HepG2 (cell line): ENCODE results near the gene WWP2. TPM values are rescaled to one million over a fixed set of nuclear protein-coding genes. Genes with fewer than 3 reads are reported as not detected.

ENCODE experiments used
- BHLHE40 ChIP-seq: IDR thresholded peaks from 2 replicates; pipeline ENCODE4 v1.6.1; 2011; ENCODE audit warnings: low read length, improper control_type of control experiment
- FOXA3 ChIP-seq: IDR thresholded peaks from 2 replicates; pipeline ENCODE4 v1.6.1; 2016; ENCODE audit warnings: missing genetic modification reagents, missing compliant biosample characterization
- FOXK1 ChIP-seq: sonication (generic); formaldehyde crosslinking; IDR thresholded peaks from 2 replicates; pipeline ENCODE4 v1.4.0; 2020; ENCODE audit warnings: low read depth, missing genetic modification reagents, borderline replicate concordance
- GATAD1 ChIP-seq: IDR thresholded peaks from 2 replicates; pipeline ENCODE4 v1.6.1; 2016; ENCODE audit warnings: missing genetic modification reagents, missing compliant biosample characterization
- HOXA3 ChIP-seq: sonication (generic); formaldehyde crosslinking; IDR thresholded peaks from 2 replicates; pipeline ENCODE4 v1.5.0; 2020; ENCODE audit warnings: missing genetic modification reagents
- HOXA5 ChIP-seq: sonication (generic); formaldehyde crosslinking; IDR thresholded peaks from 2 replicates; pipeline ENCODE4 v1.4.0; 2020; ENCODE audit warnings: missing genetic modification reagents
- JUND ChIP-seq: sonication (generic); formaldehyde crosslinking; IDR thresholded peaks from 2 replicates; pipeline ENCODE4 v1.8.0; 2022; ENCODE audit warnings: mild to moderate bottlenecking, missing genetic modification reagents
- KDM1A ChIP-seq: IDR thresholded peaks from 2 replicates; pipeline ENCODE4 v1.6.1; 2016; ENCODE audit warnings: missing compliant biosample characterization
- KMT2B ChIP-seq: IDR thresholded peaks from 2 replicates; pipeline ENCODE4 v1.6.1; 2016; ENCODE audit warnings: missing genetic modification reagents, missing compliant biosample characterization
- MAZ ChIP-seq, 2 experiments: sonication (generic) in 1 of 2; formaldehyde crosslinking in 1 of 2; IDR thresholded peaks; 2 replicates each; pipeline versions ENCODE4 v1.5.0 to v1.6.1; 2012 to 2020; ENCODE audit warnings: low read depth in 2 of 2, mild to moderate bottlenecking in 2 of 2, borderline replicate concordance in 1 of 2, improper control_type of control experiment in 1 of 2, low read length in 1 of 2, missing genetic modification reagents in 1 of 2, moderate library complexity in 1 of 2
- POLR2AphosphoS2 ChIP-seq: IDR thresholded peaks from 2 replicates; pipeline ENCODE4 v1.6.1; 2011; ENCODE audit warnings: low read depth, low read length, improper control_type of control experiment
- RBM22 ChIP-seq: fragments of 200-400 bp; formaldehyde crosslinking; optimal IDR thresholded peaks from 2 replicates; pipeline ENCODE3; 2017; ENCODE audit warnings: mild to moderate bottlenecking, low read length, moderate library complexity
- SALL2 ChIP-seq: sonication (generic); formaldehyde crosslinking; IDR thresholded peaks from 2 replicates; pipeline ENCODE4 v1.8.1; 2023; ENCODE audit warnings: mild to moderate bottlenecking, missing genetic modification reagents, inconsistent platforms
- SMC3 ChIP-seq: IDR thresholded peaks from 2 replicates; pipeline ENCODE4 v1.6.1; 2011; ENCODE audit warnings: low read length, improper control_type of control experiment
- TARDBP ChIP-seq: sonication (generic); formaldehyde crosslinking; IDR thresholded peaks from 2 replicates; pipeline ENCODE4 v1.8.0; 2022; ENCODE audit warnings: mild to moderate bottlenecking, missing genetic modification reagents
- TBX2 ChIP-seq: sonication (generic); formaldehyde crosslinking; IDR thresholded peaks from 2 replicates; pipeline ENCODE4 v1.5.0; 2020; ENCODE audit warnings: missing genetic modification reagents, mild to moderate bottlenecking, borderline replicate concordance
- TOE1 ChIP-seq: sonication (generic); formaldehyde crosslinking; IDR thresholded peaks from 2 replicates; pipeline ENCODE4 v1.4.0; 2020; ENCODE audit warnings: mild to moderate bottlenecking, missing genetic modification reagents
- ZBTB21 ChIP-seq: sonication (generic); formaldehyde crosslinking; IDR thresholded peaks from 2 replicates; pipeline ENCODE4 v1.4.0; 2020; ENCODE audit warnings: missing genetic modification reagents
- ZBTB38 ChIP-seq: sonication (generic); formaldehyde crosslinking; IDR thresholded peaks from 2 replicates; pipeline ENCODE4 v1.5.1; 2020; ENCODE audit warnings: mild to moderate bottlenecking, missing genetic modification reagents
- ZFP37 ChIP-seq: sonication (generic); formaldehyde crosslinking; IDR thresholded peaks from 2 replicates; pipeline ENCODE4 v1.4.0; 2020; ENCODE audit warnings: missing genetic modification reagents, borderline replicate concordance
- ZFP62 ChIP-seq: sonication (generic); formaldehyde crosslinking; IDR thresholded peaks from 2 replicates; pipeline ENCODE4 v1.4.0; 2020; ENCODE audit warnings: missing genetic modification reagents
- ZNF205 ChIP-seq: IDR thresholded peaks from 2 replicates; pipeline ENCODE4 v1.6.1; 2018; ENCODE audit warnings: missing biosample characterization, missing genetic modification reagents
- ZNF770 ChIP-seq: sonication (generic); formaldehyde crosslinking; IDR thresholded peaks from 2 replicates; pipeline ENCODE4 v1.5.0; 2020; ENCODE audit warnings: mild to moderate bottlenecking, missing genetic modification reagents
- polyA plus RNA-seq, 8 experiments: library from polyadenylated mRNA; depleted of rRNA in 3 of 8; stranded (reverse) in 7 of 8; unstranded in 1 of 8; fragments of >200 nt; fragmentation: Illumina TruSeq in 4 of 8; extraction: Trizol in 4 of 8; gene quantifications; 2 replicates each; pipeline versions ENCODE4 v1.2.1 to v1.2.3, GENCODE V29; 2011 to 2016; ENCODE audit warnings: low read depth in 4 of 8, missing spikeins in 1 of 8, mixed read lengths in 1 of 8; ENCODE audit not compliant: insufficient read depth in 1 of 8
- total RNA-seq, 5 experiments: library from RNA; depleted of rRNA; stranded (reverse); fragments of >200 nt; fragmentation: Illumina TruSeq; extraction: Trizol; gene quantifications; 2 replicates each; pipeline ENCODE4 v1.2.3, GENCODE V29; 2016; ENCODE audit warnings: low read depth in 1 of 5
- TF ChIP-seq, protein P1 (sequence below): sonication (generic); formaldehyde crosslinking; IDR thresholded peaks from 2 replicates; pipeline ENCODE4 v1.4.0; 2020; ENCODE audit warnings: low read depth, missing genetic modification reagents

WWP2 gene
- total and polyA plus RNA-seq, 2 of the 13 experiments (the other 11 are each of a cell fraction or from before 2014, with no cell fraction given), result 11.4 to 28.2 TPM

DNA sequence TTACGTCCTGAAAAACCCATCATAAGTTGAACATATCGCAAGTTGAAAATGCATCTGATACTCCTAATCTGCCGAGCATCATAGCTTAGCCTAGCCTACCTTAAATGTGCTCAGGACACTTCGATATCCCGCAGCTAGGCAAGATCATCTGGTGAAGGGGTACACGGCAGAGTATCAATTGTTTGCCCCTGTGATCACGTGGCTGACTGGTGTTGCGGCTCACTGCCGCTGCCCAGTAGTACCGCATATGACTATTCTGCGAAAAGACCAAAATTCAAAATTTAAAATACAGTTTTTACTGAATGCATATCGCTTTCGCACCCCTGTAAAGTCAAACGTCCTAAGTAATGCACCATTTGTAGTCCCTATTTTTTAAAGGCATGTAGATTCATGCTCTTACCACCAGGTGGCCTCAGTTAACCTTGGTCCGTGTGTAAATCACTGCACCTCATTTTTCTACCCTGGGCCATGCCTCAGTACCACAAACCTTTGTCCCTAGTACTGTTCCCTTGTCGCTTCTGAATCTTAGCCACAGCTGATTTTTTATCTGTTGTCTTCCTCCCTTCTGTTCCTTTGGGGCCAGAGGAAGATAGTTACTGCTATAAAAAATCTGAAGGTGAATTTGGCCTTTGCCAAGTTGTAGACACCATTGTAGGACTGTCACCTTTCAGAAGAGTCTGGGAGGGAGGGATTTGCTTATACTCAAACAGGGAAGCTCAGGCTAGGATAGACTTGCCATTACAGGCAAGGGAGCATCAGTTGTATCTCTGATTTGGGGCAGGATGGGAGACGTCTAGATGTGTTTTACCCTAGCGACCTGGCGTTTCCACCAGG, 34.4 kb downstream of the WWP2 start (continued):
- TF ChIP-seq KDM1A (CRISPR knock-in tag) (peak; percentile 70; the same call in 1 of the 2 replicates), RBM22 (peak; percentile 31), TARDBP (CRISPR knock-in tag) (0 out of 2 replicates have a peak, but pooled peaks have one; percentile 22), SALL2 (CRISPR knock-in tag) (0 out of 2 replicates have a peak, but pooled peaks have one; percentile 41), ZBTB38 (CRISPR knock-in tag) (peak; percentile 57; the same call in 1 of the 2 replicates), ZFP62 (no peak), FOXK1 (CRISPR knock-in tag) (peak; percentile 23; the same call in 1 of the 2 replicates), BHLHE40 (no peak; the same call in 1 of the 2 replicates), KMT2B (CRISPR knock-in tag) (0 out of 2 replicates have a peak, but pooled peaks have one; percentile 43), GATAD1 (CRISPR knock-in tag) (peak; percentile 40; the same call in 1 of the 2 replicates), TBX2 (CRISPR knock-in tag) (peak; percentile 39; the same call in 1 of the 2 replicates), HOXA5 (0 out of 2 replicates have a peak, but pooled peaks have one; percentile 25), POLR2AphosphoS2 (no peak), ZBTB21 (CRISPR knock-in tag) (peak; percentile 31; the same call in 1 of the 2 replicates), MAZ (IDR thresholded peaks at IDR 0.05; ENCODE audit: borderline replicate concordance, low read depth, low read length) (peak; percentile 12; the same call in 1 of the 2 replicates), MAZ (CRISPR knock-in tag; IDR thresholded peaks at IDR 0.05; ENCODE audit: low read depth) (0 out of 2 replicates have a peak, but pooled peaks have one; percentile 30), ZNF205 (CRISPR knock-in tag) (peak; percentile 58; the same call in 1 of the 2 replicates), TOE1 (CRISPR knock-in tag) (0 out of 2 replicates have a peak, but pooled peaks have one; percentile 35), SMC3 (peak; percentile 99), FOXA3 (peak; percentile 28; the same call in 1 of the 2 replicates), HOXA3 (CRISPR knock-in tag) (no peak), JUND (CRISPR knock-in tag) (peak; percentile 31; the same call in 1 of the 2 replicates), ZNF770 (CRISPR knock-in tag) (0 out of 2 replicates have a peak, but pooled peaks have one; percentile 23), ZFP37 (CRISPR knock-in tag) (0 out of 2 replicates have a peak, but pooled peaks have one; percentile 33)
- TF ChIP-seq, protein P1, sequence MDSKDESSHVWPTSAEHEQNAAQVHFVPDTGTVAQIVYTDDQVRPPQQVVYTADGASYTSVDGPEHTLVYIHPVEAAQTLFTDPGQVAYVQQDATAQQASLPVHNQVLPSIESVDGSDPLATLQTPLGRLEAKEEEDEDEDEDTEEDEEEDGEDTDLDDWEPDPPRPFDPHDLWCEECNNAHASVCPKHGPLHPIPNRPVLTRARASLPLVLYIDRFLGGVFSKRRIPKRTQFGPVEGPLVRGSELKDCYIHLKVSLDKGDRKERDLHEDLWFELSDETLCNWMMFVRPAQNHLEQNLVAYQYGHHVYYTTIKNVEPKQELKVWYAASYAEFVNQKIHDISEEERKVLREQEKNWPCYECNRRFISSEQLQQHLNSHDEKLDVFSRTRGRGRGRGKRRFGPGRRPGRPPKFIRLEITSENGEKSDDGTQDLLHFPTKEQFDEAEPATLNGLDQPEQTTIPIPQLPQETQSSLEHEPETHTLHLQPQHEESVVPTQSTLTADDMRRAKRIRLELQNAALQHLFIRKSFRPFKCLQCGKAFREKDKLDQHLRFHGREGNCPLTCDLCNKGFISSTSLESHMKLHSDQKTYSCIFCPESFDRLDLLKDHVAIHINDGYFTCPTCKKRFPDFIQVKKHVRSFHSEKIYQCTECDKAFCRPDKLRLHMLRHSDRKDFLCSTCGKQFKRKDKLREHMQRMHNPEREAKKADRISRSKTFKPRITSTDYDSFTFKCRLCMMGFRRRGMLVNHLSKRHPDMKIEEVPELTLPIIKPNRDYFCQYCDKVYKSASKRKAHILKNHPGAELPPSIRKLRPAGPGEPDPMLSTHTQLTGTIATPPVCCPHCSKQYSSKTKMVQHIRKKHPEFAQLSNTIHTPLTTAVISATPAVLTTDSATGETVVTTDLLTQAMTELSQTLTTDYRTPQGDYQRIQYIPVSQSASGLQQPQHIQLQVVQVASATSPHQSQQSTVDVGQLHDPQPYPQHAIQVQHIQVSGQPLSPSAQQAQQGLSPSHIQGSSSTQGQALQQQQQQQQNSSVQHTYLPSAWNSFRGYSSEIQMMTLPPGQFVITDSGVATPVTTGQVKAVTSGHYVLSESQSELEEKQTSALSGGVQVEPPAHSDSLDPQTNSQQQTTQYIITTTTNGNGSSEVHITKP (CRISPR knock-in tag), result 0 out of 2 replicates have a peak, but pooled peaks have one; percentile 47
